GM12878 (cell line): ENCODE data around the gene CCND2. TPM values are rescaled to one million over a fixed set of nuclear protein-coding genes. Genes with fewer than 3 reads are reported as not detected.

Source experiments
- ATAC-seq: fragments of 200-7000 bp; cut with Tn5 transposase; 3 replicates; pipeline ENCODE4 v1.9.1; 2020; ENCODE audit warnings: mild to moderate bottlenecking, moderate library complexity
- BruUV-seq: library from RNA; stranded (reverse); fragments of 400-500 nt; replicated peaks from 2 replicates; lab custom pipeline; 2021; lab: Mats Ljungman, UMichigan
- CTCF ChIA-PET: fragments of 300-600 bp; sonication (Branson Sonifier 250); formaldehyde crosslinking; extraction: SDS; loops from one replicate; lab custom pipeline; 2021; ENCODE audit warnings: inconsistent platforms; lab: Yijun Ruan, JAX
- POLR2A ChIA-PET: fragments of 350-600 bp; formaldehyde crosslinking; extraction: SDS; loops from one replicate; lab custom pipeline; 2021; ENCODE audit warnings: inconsistent platforms; lab: Charles Lee
- RAD21 ChIA-PET: fragments of 300-600 bp; sonication (Branson Sonifier 250); formaldehyde crosslinking; loops from one replicate; lab custom pipeline; 2023; ENCODE audit warnings: antibody characterized with exemption; ENCODE audit not compliant: unreplicated experiment; lab: Charles Lee
- SMC1A ChIA-PET: fragments of 300-600 bp; sonication (Branson Sonifier 250); formaldehyde crosslinking; loops from one replicate; lab custom pipeline; 2023; ENCODE audit not compliant: unreplicated experiment, uncharacterized antibody; lab: Charles Lee
- DNase-seq: peaks from one replicate; pipeline ENCODE4 v3.0.0-alpha.2; 2011; ENCODE audit warnings: low read depth, low spot score
- FAIRE-seq: peaks from 3 replicates; lab custom pipeline; 2011; peaks lifted over from hg19 to GRCh38; lab: Jason Lieb, UNC
- H2AFZ ChIP-seq: 2 replicates; pipeline ENCODE4 v1.6.0; 2011; ENCODE audit warnings: low read depth, low read length, control low read depth; ENCODE audit not compliant: control insufficient read depth
- H3K27ac ChIP-seq: 2 replicates; pipeline ENCODE4 v1.5.1; 2011; ENCODE audit warnings: control low read depth; ENCODE audit not compliant: control insufficient read depth, insufficient read depth
- H3K27me3 ChIP-seq, 2 experiments: replicated peaks in 1 of 2; 2 replicates each; pipeline versions ENCODE4 v1.6.0 to v1.6.1; 2011; ENCODE audit warnings: low read length in 1 of 2; ENCODE audit not compliant: control insufficient read depth in 2 of 2, insufficient read depth in 2 of 2
- H3K36me3 ChIP-seq, 2 experiments: 2 replicates each; pipeline ENCODE4 v1.5.1; 2011; ENCODE audit warnings: low read length in 1 of 2; ENCODE audit not compliant: control insufficient read depth in 2 of 2, insufficient read depth in 2 of 2
- H3K4me1 ChIP-seq: 2 replicates; pipeline ENCODE4 v1.6.1; 2011; ENCODE audit warnings: mild to moderate bottlenecking, low read length, moderate library complexity, mixed read lengths; ENCODE audit not compliant: control insufficient read depth, insufficient read depth
- H3K4me2 ChIP-seq: 2 replicates; pipeline ENCODE4 v1.6.0; 2011; ENCODE audit warnings: control low read depth; ENCODE audit not compliant: control insufficient read depth, insufficient read depth
- H3K4me3 ChIP-seq: fragments of 200-600 bp; sonication (generic); 2 replicates; pipeline ENCODE4 v1.5.1; 2016
- H3K79me2 ChIP-seq: 2 replicates; pipeline ENCODE4 v1.6.0; 2011; ENCODE audit warnings: low read length; ENCODE audit not compliant: control insufficient read depth, insufficient read depth
- H3K9ac ChIP-seq: 2 replicates; pipeline ENCODE4 v1.8.0; 2011; ENCODE audit warnings: low read length, control low read depth, mixed read lengths; ENCODE audit not compliant: control insufficient read depth, insufficient read depth
- H3K9me3 ChIP-seq: replicated peaks from 3 replicates; pipeline ENCODE4 v1.5.1; 2011; ENCODE audit warnings: mild to moderate bottlenecking, low read length; ENCODE audit not compliant: control insufficient read depth, insufficient read depth
- H4K20me1 ChIP-seq: 2 replicates; pipeline ENCODE4 v1.6.0; 2011; ENCODE audit not compliant: control insufficient read depth, insufficient read depth
- BCL11A ChIP-seq: IDR thresholded peaks from 2 replicates; pipeline ENCODE4 v1.6.1; 2011; ENCODE audit warnings: low read depth, low read length
- DPF2 ChIP-seq: fragments of 450-650 bp; IDR thresholded peaks from 2 replicates; pipeline ENCODE4 v1.6.1; 2017; ENCODE audit warnings: mild to moderate bottlenecking
- EGR1 ChIP-seq, 2 experiments: IDR thresholded peaks; 1 replicate in 1 of 2; 2 replicates in 1 of 2; pipeline ENCODE4 v1.6.1; 2011 to 2012; ENCODE audit warnings: low read depth in 2 of 2, low read length in 2 of 2, borderline replicate concordance in 1 of 2, mild to moderate bottlenecking in 1 of 2, moderate library complexity in 1 of 2
- ESRRA ChIP-seq: IDR thresholded peaks from 2 replicates; pipeline ENCODE4 v1.6.1; 2012; ENCODE audit warnings: mild to moderate bottlenecking, low read length, improper control_type of control experiment
- HDGF ChIP-seq: fragments of 450-650 bp; IDR thresholded peaks from 2 replicates; pipeline ENCODE4 v1.6.1; 2016; ENCODE audit warnings: antibody characterized with exemption
- JUNB ChIP-seq: IDR thresholded peaks from 2 replicates; pipeline ENCODE4 v1.6.1; 2016; ENCODE audit warnings: antibody characterized with exemption, mild to moderate bottlenecking
- JUND ChIP-seq: IDR thresholded peaks from 2 replicates; pipeline ENCODE4 v1.6.1; 2012; ENCODE audit warnings: low read depth, mild to moderate bottlenecking, low read length, improper control_type of control experiment, moderate library complexity
- KAT2A ChIP-seq: conservative IDR thresholded peaks from 2 replicates; pipeline ENCODE4 v1.6.1; 2011; ENCODE audit warnings: low read depth, low read length; ENCODE audit not compliant: control insufficient read depth
- MXI1 ChIP-seq: fragments of 150-350 bp; IDR thresholded peaks from 2 replicates; pipeline ENCODE4 v1.6.1; 2011; ENCODE audit warnings: low read depth, mild to moderate bottlenecking, inconsistent platforms, low read length, improper control_type of control experiment
- MYC ChIP-seq: IDR thresholded peaks from 2 replicates; pipeline ENCODE4 v1.6.1; 2011; ENCODE audit warnings: mild to moderate bottlenecking, low read length, moderate library complexity, inconsistent platforms; ENCODE audit not compliant: insufficient read depth, insufficient replicate concordance, insufficient read length, severe bottlenecking
- TAF1 ChIP-seq: IDR thresholded peaks from 2 replicates; pipeline ENCODE4 v1.6.1; 2011; ENCODE audit warnings: mild to moderate bottlenecking, low read depth, low read length, borderline replicate concordance
- WGBS: methylation state at CpG from one replicate; pipeline ENCODE4 v1.1.6; 2016; ENCODE audit warnings: low lambda C conversion rate; ENCODE audit not compliant: insufficient replicate concordance, insufficient coverage; ENCODE audit errors: missing lambda C conversion rate; 5-methylcytosine and 5-hydroxymethylcytosine counted together
- in situ Hi-C: fragments of 300-500 bp; cut with MboI; formaldehyde crosslinking; loops from 9 replicates; pipeline ENCODE4 v1.14.3; 2018; ENCODE audit warnings: mixed read lengths
- intact Hi-C: fragments of 100-400 bp; cut with micrococcal nuclease; formaldehyde crosslinking; loops from one replicate; pipeline ENCODE4 v1.14.2; 2022; ENCODE audit not compliant: unreplicated experiment
- polyA plus RNA-seq, 11 experiments: library from polyadenylated mRNA; depleted of rRNA in 4 of 11; unstranded in 6 of 11; stranded (reverse) in 5 of 11; fragments of >200 nt; fragmentation: Nextera tagmentation in 4 of 11; fragmentation: Illumina TruSeq in 1 of 11; extraction: Ambion mirVana in 4 of 11; extraction: Trizol in 1 of 11; gene quantifications; 1 replicate in 1 of 11; 2 replicates in 10 of 11; pipeline versions ENCODE4 v1.2.1 to v1.2.3, GENCODE V29; 2011 to 2016; ENCODE audit warnings: inconsistent platforms in 2 of 11, missing spikeins in 2 of 11, low read depth in 1 of 11
- total RNA-seq, 4 experiments: library from RNA; depleted of rRNA in 3 of 4; stranded (reverse); fragments of >200 nt in 3 of 4; fragmentation: Illumina TruSeq in 1 of 4; extraction: Trizol in 1 of 4; gene quantifications; 2 replicates each; pipeline versions ENCODE4 v1.2.1 to v1.2.3, GENCODE V29; 2013 to 2021
- TF ChIP-seq, protein P1 (sequence below): fragments of 450-650 bp; IDR thresholded peaks from 2 replicates; pipeline ENCODE4 v1.6.1; 2017; ENCODE audit warnings: antibody characterized with exemption, mild to moderate bottlenecking, moderate library complexity
- TF ChIP-seq, protein P2 (sequence below): IDR thresholded peaks from 2 replicates; pipeline ENCODE4 v1.6.1; 2011; ENCODE audit warnings: low read depth, mild to moderate bottlenecking, low read length, moderate library complexity, borderline replicate concordance; ENCODE audit errors: extremely low read depth
- TF ChIP-seq, protein P3 (sequence below): fragments of 450-650 bp; IDR thresholded peaks from 2 replicates; pipeline ENCODE4 v1.6.1; 2016; ENCODE audit warnings: mild to moderate bottlenecking
- TF ChIP-seq, protein P4 (sequence below): fragments of 450-650 bp; IDR thresholded peaks from 2 replicates; pipeline ENCODE4 v1.6.1; 2017; ENCODE audit warnings: borderline replicate concordance

CCND2 gene
- total and polyA plus RNA-seq, 10 of the 15 experiments (the other 5 are each of a cell fraction or from before 2014, with no cell fraction given): 30.1 to 263 (median 152) TPM

DNA sequence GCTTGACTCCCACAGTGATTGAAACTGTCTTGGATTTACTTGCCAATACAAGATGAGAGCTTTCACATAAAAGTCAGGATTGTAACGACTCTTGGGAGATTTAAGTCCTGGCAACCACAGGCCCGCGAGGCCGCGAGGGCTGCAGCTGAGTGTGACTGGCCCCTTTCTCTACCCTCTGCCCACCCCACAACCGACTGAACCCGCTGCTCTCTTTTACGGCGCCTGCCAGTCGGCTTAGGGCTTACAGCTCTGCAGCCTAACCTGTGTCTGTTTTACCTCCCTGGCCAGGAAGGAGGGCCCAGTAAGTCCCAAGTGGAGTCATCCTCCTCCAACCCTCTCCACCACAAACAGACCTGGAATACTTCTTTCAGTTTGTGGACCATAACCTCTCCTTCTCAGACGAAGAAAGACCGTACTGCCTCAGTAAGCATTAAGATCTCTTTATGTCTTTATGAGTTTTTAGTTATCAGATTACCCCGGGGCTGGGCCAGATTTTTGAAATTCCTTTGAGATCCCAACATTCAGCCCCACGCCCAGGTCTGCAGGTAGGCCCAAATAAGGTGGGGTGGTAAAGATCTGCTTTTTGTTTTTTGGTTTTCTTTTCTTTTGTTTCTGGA lies 34.9 kb downstream of the CCND2 start:
- Histone ChIP-seq H3K27me3 (no peaks in the 10 kb centered on the region), H3K79me2 (no peaks in the 10 kb centered on the region), H2AFZ (no peak overlapping the region), H3K27ac (no peak overlapping the region), H3K4me2 (no peak overlapping the region), H3K4me3 (no peak overlapping the region), H3K9ac (no peak overlapping the region), H3K9me3 (no peaks in the 10 kb centered on the region), H3K4me1 (peaks cover 6% of the 10 kb centered on the region; the same call in 1 of the 2 replicates), H3K36me3 (peaks cover 9 to 10% of the 10 kb centered on the region in 2 experiments), H4K20me1 (0 out of 2 replicates have a peak, but pooled peaks cover 4% of the 10 kb centered on the region)
- SMC1A ChIA-PET: no interaction called here
- intact Hi-C loops (no loop called here), in situ Hi-C loops (no loop called here)
- DNase-seq: no peak
- RAD21 ChIA-PET: interaction anchor here (1.2 kb wide), 1 partner anchor 58 kb away, joined by 3 read pairs; no protein-coding TSS in a partner anchor
- BruUV-seq: no TSS peak
- WGBS: 96% methylated on average over 14 of the region's 14 CpGs
- no peak for ATAC-seq
- CTCF ChIA-PET: no interaction called here
- POLR2A ChIA-PET: no interaction called here
- FAIRE-seq: no peak
- TF ChIP-seq BCL11A (no peak), DPF2 (no peak), KAT2A (no peak), JUNB (no peak), JUND (no peak), TAF1 (no peak), ESRRA (no peak), EGR1 (IDR thresholded peaks at IDR 0.05; ENCODE audit: borderline replicate concordance in 1 of 2, low read depth in 2 of 2, low read length in 2 of 2) (no peak), MYC (no peak), HDGF (no peak), MXI1 (no peak)
- TF ChIP-seq, protein P1, sequence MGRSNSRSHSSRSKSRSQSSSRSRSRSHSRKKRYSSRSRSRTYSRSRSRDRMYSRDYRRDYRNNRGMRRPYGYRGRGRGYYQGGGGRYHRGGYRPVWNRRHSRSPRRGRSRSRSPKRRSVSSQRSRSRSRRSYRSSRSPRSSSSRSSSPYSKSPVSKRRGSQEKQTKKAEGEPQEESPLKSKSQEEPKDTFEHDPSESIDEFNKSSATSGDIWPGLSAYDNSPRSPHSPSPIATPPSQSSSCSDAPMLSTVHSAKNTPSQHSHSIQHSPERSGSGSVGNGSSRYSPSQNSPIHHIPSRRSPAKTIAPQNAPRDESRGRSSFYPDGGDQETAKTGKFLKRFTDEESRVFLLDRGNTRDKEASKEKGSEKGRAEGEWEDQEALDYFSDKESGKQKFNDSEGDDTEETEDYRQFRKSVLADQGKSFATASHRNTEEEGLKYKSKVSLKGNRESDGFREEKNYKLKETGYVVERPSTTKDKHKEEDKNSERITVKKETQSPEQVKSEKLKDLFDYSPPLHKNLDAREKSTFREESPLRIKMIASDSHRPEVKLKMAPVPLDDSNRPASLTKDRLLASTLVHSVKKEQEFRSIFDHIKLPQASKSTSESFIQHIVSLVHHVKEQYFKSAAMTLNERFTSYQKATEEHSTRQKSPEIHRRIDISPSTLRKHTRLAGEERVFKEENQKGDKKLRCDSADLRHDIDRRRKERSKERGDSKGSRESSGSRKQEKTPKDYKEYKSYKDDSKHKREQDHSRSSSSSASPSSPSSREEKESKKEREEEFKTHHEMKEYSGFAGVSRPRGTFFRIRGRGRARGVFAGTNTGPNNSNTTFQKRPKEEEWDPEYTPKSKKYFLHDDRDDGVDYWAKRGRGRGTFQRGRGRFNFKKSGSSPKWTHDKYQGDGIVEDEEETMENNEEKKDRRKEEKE: no peak
- TF ChIP-seq, protein P2, sequence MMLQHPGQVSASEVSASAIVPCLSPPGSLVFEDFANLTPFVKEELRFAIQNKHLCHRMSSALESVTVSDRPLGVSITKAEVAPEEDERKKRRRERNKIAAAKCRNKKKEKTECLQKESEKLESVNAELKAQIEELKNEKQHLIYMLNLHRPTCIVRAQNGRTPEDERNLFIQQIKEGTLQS: no peak
- TF ChIP-seq, protein P3, sequence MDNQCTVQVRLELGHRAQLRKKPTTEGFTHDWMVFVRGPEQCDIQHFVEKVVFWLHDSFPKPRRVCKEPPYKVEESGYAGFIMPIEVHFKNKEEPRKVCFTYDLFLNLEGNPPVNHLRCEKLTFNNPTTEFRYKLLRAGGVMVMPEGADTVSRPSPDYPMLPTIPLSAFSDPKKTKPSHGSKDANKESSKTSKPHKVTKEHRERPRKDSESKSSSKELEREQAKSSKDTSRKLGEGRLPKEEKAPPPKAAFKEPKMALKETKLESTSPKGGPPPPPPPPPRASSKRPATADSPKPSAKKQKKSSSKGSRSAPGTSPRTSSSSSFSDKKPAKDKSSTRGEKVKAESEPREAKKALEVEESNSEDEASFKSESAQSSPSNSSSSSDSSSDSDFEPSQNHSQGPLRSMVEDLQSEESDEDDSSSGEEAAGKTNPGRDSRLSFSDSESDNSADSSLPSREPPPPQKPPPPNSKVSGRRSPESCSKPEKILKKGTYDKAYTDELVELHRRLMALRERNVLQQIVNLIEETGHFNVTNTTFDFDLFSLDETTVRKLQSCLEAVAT: no peak
- TF ChIP-seq, protein P4, sequence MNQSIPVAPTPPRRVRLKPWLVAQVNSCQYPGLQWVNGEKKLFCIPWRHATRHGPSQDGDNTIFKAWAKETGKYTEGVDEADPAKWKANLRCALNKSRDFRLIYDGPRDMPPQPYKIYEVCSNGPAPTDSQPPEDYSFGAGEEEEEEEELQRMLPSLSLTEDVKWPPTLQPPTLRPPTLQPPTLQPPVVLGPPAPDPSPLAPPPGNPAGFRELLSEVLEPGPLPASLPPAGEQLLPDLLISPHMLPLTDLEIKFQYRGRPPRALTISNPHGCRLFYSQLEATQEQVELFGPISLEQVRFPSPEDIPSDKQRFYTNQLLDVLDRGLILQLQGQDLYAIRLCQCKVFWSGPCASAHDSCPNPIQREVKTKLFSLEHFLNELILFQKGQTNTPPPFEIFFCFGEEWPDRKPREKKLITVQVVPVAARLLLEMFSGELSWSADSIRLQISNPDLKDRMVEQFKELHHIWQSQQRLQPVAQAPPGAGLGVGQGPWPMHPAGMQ: no peak
